HepG2 (cell line): ENCODE data around the gene ADCY9. TPM values are rescaled to one million over a fixed set of nuclear protein-coding genes. Genes with fewer than 3 reads are reported as not detected.

ENCODE experiments used
- ATAC-seq: fragments of 200-7000 bp; cut with Tn5 transposase; 3 replicates; pipeline ENCODE4 v1.9.1; 2020; ENCODE audit warnings: mild to moderate bottlenecking, moderate library complexity
- BruUV-seq: library from RNA; stranded (reverse); fragments of 400-500 nt; replicated peaks from 2 replicates; lab custom pipeline; 2021; lab: Mats Ljungman, UMichigan
- CTCF ChIA-PET: fragments of 300-600 bp; formaldehyde crosslinking; extraction: SDS; loops from one replicate; lab custom pipeline; 2021; ENCODE audit warnings: low total read pairs, inconsistent platforms, low intra/inter-chr PET ratio; lab: Yijun Ruan, JAX
- POLR2A ChIA-PET: fragments of 350-600 bp; sonication (Branson Sonifier 250); formaldehyde crosslinking; loops from one replicate; lab custom pipeline; 2020; ENCODE audit warnings: antibody characterized with exemption, inconsistent platforms; lab: Yijun Ruan, JAX
- DNase-seq: peaks from one replicate; pipeline ENCODE4 v3.0.0-alpha.2; 2015; ENCODE audit warnings: low spot score
- FAIRE-seq: peaks from 3 replicates; lab custom pipeline; 2011; peaks lifted over from hg19 to GRCh38; lab: Jason Lieb, UNC
- H2AFZ ChIP-seq: one replicate; pipeline ENCODE4 v1.6.1; 2011; ENCODE audit warnings: low read length, inconsistent platforms
- H3K27ac ChIP-seq: fragments of 300-600 bp; 3 replicates; pipeline ENCODE4 v1.8.0; 2011; ENCODE audit warnings: mixed run types, mild to moderate bottlenecking, mixed read lengths, low read length, inconsistent platforms; ENCODE audit not compliant: insufficient read depth; ENCODE audit errors: extremely low read length
- H3K27me3 ChIP-seq, 2 experiments: fragments of 200-600 bp in 1 of 2; 2 replicates in 1 of 2; 3 replicates in 1 of 2; pipeline versions ENCODE4 v1.6.0 to v1.8.0; 2011; ENCODE audit warnings: low read length in 2 of 2, mild to moderate bottlenecking in 2 of 2, moderate library complexity in 2 of 2, inconsistent platforms in 1 of 2; ENCODE audit not compliant: insufficient read depth in 2 of 2, control insufficient read depth in 1 of 2
- H3K36me3 ChIP-seq, 2 experiments: fragments of 200-600 bp in 1 of 2; replicated peaks in 1 of 2; 2 replicates in 1 of 2; 3 replicates in 1 of 2; pipeline versions ENCODE4 v1.5.1 to v1.8.0; 2011; ENCODE audit warnings: low read length in 2 of 2, inconsistent platforms in 1 of 2; ENCODE audit not compliant: insufficient read depth in 2 of 2, control insufficient read depth in 1 of 2
- H3K4me1 ChIP-seq: 2 replicates; pipeline ENCODE4 v1.5.1; 2012; ENCODE audit warnings: low read length, inconsistent platforms; ENCODE audit not compliant: insufficient read depth
- H3K4me2 ChIP-seq: 2 replicates; pipeline ENCODE4 v1.6.0; 2011; ENCODE audit warnings: low read depth, low read length, inconsistent platforms
- H3K4me3 ChIP-seq, 3 experiments: fragments of 200-600 bp in 1 of 3; sonication (generic), shearing (Covaris generic) in 1 of 3; replicated peaks in 1 of 3; 2 replicates each; pipeline ENCODE4 v1.5.1; 2011 to 2016; ENCODE audit warnings: low read length in 3 of 3, inconsistent platforms in 2 of 3, low read depth in 2 of 3, mild to moderate bottlenecking in 2 of 3, control low read depth in 1 of 3, mixed read lengths in 1 of 3; ENCODE audit not compliant: insufficient read depth in 1 of 3
- H3K79me2 ChIP-seq: one replicate; pipeline ENCODE4 v1.6.1; 2011; ENCODE audit warnings: low read length, inconsistent platforms; ENCODE audit not compliant: insufficient read depth
- H3K9ac ChIP-seq: 2 replicates; pipeline ENCODE4 v1.6.0; 2011; ENCODE audit warnings: mild to moderate bottlenecking, low read depth, low read length, inconsistent platforms; ENCODE audit not compliant: insufficient read depth
- H3K9me3 ChIP-seq: 2 replicates; pipeline ENCODE4 v1.5.1; 2012; ENCODE audit warnings: mild to moderate bottlenecking, low read length
- H4K20me1 ChIP-seq: 2 replicates; pipeline ENCODE4 v1.6.0; 2011; ENCODE audit warnings: inconsistent platforms, mild to moderate bottlenecking, low read length, moderate library complexity; ENCODE audit not compliant: insufficient read depth
- ATF7 ChIP-seq, 2 experiments: fragments of 450-650 bp in 1 of 2; sonication (generic) in 1 of 2; formaldehyde crosslinking in 1 of 2; IDR thresholded peaks; 2 replicates each; pipeline versions ENCODE4 v1.4.0 to v1.6.1; 2016 to 2020; ENCODE audit warnings: antibody characterized with exemption in 1 of 2, mild to moderate bottlenecking in 1 of 2, missing genetic modification reagents in 1 of 2
- DMTF1 ChIP-seq: sonication (generic); formaldehyde crosslinking; IDR thresholded peaks from 2 replicates; pipeline ENCODE4 v1.4.0; 2020; ENCODE audit warnings: mild to moderate bottlenecking, missing genetic modification reagents
- EP300 ChIP-seq, 3 experiments: sonication (generic) in 1 of 3; formaldehyde crosslinking in 1 of 3; IDR thresholded peaks; 2 replicates each; pipeline versions ENCODE4 v1.5.1 to v1.6.1; 2011 to 2020; ENCODE audit warnings: low read depth in 2 of 3, low read length in 2 of 3, borderline replicate concordance in 1 of 3, improper control_type of control experiment in 1 of 3, mild to moderate bottlenecking in 1 of 3, missing genetic modification reagents in 1 of 3, moderate library complexity in 1 of 3
- IKZF1 ChIP-seq: fragments of 450-650 bp; IDR thresholded peaks from 2 replicates; pipeline ENCODE4 v1.7.1; 2016
- IKZF4 ChIP-seq: sonication (generic); formaldehyde crosslinking; IDR thresholded peaks from 2 replicates; pipeline ENCODE4 v1.5.1; 2020; ENCODE audit warnings: borderline replicate concordance, mild to moderate bottlenecking, low read depth, missing genetic modification reagents; ENCODE audit errors: not compliant biosample characterization
- PAWR ChIP-seq: sonication (generic); formaldehyde crosslinking; IDR thresholded peaks from 2 replicates; pipeline ENCODE4 v1.4.0; 2020; ENCODE audit warnings: missing genetic modification reagents, mild to moderate bottlenecking, borderline replicate concordance
- SMYD3 ChIP-seq: sonication (generic); formaldehyde crosslinking; IDR thresholded peaks from 2 replicates; pipeline ENCODE4 v1.8.1; 2023; ENCODE audit warnings: mild to moderate bottlenecking, missing genetic modification reagents
- U2AF1 ChIP-seq: fragments of 200-400 bp; formaldehyde crosslinking; optimal IDR thresholded peaks from 2 replicates; pipeline ENCODE3; 2017; ENCODE audit warnings: mild to moderate bottlenecking, low read depth, low read length
- ZBTB7B ChIP-seq: sonication (generic); formaldehyde crosslinking; IDR thresholded peaks from 2 replicates; pipeline ENCODE4 v1.4.0; 2020; ENCODE audit warnings: missing genetic modification reagents
- ZKSCAN8 ChIP-seq: IDR thresholded peaks from 2 replicates; pipeline ENCODE4 v1.6.1; 2016; ENCODE audit warnings: borderline replicate concordance, missing genetic modification reagents, missing compliant biosample characterization
- ZNF577 ChIP-seq: sonication (generic); formaldehyde crosslinking; IDR thresholded peaks from 2 replicates; pipeline ENCODE4 v1.4.0; 2020; ENCODE audit warnings: mild to moderate bottlenecking, low read depth, missing genetic modification reagents, borderline replicate concordance
- ZNF746 ChIP-seq: sonication (generic); formaldehyde crosslinking; IDR thresholded peaks from 2 replicates; pipeline ENCODE4 v1.8.0; 2022; ENCODE audit warnings: mild to moderate bottlenecking, missing genetic modification reagents
- ZNF777 ChIP-seq: sonication (generic); formaldehyde crosslinking; IDR thresholded peaks from 2 replicates; pipeline ENCODE4 v1.4.0; 2020; ENCODE audit warnings: missing genetic modification reagents
- WGBS: methylation state at CpG from one replicate; pipeline ENCODE4 v1.1.6; 2017; ENCODE audit warnings: low lambda C conversion rate; 5-methylcytosine and 5-hydroxymethylcytosine counted together
- in situ Hi-C: cut with HindIII; loops from 2 replicates; pipeline ENCODE4 v1.10.0; 2017; ENCODE audit warnings: low pct_unique_long_range_greater_than_20kb; ENCODE audit not compliant: extremely low pct_ligation_motif_present
- intact Hi-C: fragments of 100-400 bp; cut with micrococcal nuclease; formaldehyde crosslinking; loops from one replicate; pipeline ENCODE4 v1.10.0; 2022; ENCODE audit not compliant: unreplicated experiment
- polyA plus RNA-seq, 8 experiments: library from polyadenylated mRNA; depleted of rRNA in 3 of 8; stranded (reverse) in 7 of 8; unstranded in 1 of 8; fragments of >200 nt; fragmentation: Illumina TruSeq in 4 of 8; extraction: Trizol in 4 of 8; gene quantifications; 2 replicates each; pipeline versions ENCODE4 v1.2.1 to v1.2.3, GENCODE V29; 2011 to 2016; ENCODE audit warnings: low read depth in 4 of 8, missing spikeins in 1 of 8, mixed read lengths in 1 of 8; ENCODE audit not compliant: insufficient read depth in 1 of 8
- total RNA-seq, 5 experiments: library from RNA; depleted of rRNA; stranded (reverse); fragments of >200 nt; fragmentation: Illumina TruSeq; extraction: Trizol; gene quantifications; 2 replicates each; pipeline ENCODE4 v1.2.3, GENCODE V29; 2016; ENCODE audit warnings: low read depth in 1 of 5
- TF ChIP-seq, protein P1 (sequence below): sonication (generic); formaldehyde crosslinking; conservative IDR thresholded peaks from 2 replicates; pipeline ENCODE4 v1.4.0; 2020; ENCODE audit warnings: missing genetic modification reagents
- TF ChIP-seq, protein P2 (sequence below): sonication (generic); formaldehyde crosslinking; IDR thresholded peaks from 2 replicates; pipeline ENCODE4 v1.8.0; 2022; ENCODE audit warnings: mild to moderate bottlenecking, missing genetic modification reagents, moderate library complexity
- TF ChIP-seq, protein P3 (sequence below): sonication (generic); formaldehyde crosslinking; IDR thresholded peaks from 2 replicates; pipeline ENCODE4 v1.5.0; 2020; ENCODE audit warnings: missing genetic modification reagents, mild to moderate bottlenecking, borderline replicate concordance

ADCY9 gene
- total and polyA plus RNA-seq, 2 of the 13 experiments (the other 11 are each of a cell fraction or from before 2014, with no cell fraction given), result 11.2 to 13.9 TPM

DNA sequence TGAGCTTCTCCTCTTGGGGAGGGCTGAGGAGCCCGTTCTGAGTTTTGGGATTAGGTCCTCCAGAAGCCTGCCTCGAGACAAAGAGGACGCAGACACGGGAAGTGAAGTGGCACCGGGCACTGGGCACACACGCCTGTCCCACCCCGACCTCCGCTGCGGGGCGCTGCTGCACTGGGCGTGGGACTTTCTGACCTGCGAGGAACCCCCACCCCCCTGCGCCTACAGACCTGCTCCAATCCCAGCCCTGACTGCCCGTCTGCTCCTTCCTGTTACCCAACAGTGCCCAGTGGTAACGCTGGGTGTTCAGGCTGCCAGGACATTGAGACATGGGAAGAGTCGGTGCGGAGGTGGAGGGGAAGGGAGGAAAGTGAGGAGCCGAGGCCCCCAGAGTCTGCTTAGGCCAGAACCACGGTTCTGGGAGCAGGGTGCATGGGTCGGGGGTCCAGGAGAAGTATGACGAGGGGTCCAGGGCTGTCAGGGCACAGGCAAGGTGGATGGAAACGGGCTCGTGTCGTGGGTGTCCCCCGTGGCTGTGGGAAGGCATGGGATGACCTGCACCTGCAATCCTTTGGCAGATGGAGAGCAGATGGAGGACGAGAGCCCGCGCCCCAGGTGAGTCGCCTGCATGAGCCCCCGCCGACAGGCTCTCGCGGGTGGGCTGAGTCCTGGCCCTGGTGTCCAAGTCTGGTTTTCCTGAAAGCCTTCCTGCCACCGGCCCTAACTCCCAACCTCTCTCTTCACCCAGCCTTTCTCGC is 123.8 kb downstream of the ADCY9 start:
- no TSS peak for BruUV-seq
- no peak; the same call in 2 of the 3 replicates for ATAC-seq
- 93% methylated on average over 19 of the region's 35 CpGs for WGBS
- TF ChIP-seq ATF7 (IDR thresholded peaks at IDR 0.05) (no peak), ATF7 (CRISPR knock-in tag; IDR thresholded peaks at IDR 0.05) (no peak), IKZF4 (CRISPR knock-in tag) (no peak), U2AF1 (no peak), IKZF1 (no peak), EP300 (IDR thresholded peaks at IDR 0.05; ENCODE audit: low read depth in 2 of 2, low read length in 2 of 2) (no peak), EP300 (CRISPR knock-in tag; IDR thresholded peaks at IDR 0.05; ENCODE audit: borderline replicate concordance) (no peak), ZKSCAN8 (CRISPR knock-in tag) (no peak), ZBTB7B (CRISPR knock-in tag) (no peak), SMYD3 (no peak), ZNF577 (no peak), DMTF1 (CRISPR knock-in tag) (no peak), ZNF777 (CRISPR knock-in tag) (no peak), ZNF746 (CRISPR knock-in tag) (no peak), PAWR (CRISPR knock-in tag) (no peak)
- TF ChIP-seq, protein P1, sequence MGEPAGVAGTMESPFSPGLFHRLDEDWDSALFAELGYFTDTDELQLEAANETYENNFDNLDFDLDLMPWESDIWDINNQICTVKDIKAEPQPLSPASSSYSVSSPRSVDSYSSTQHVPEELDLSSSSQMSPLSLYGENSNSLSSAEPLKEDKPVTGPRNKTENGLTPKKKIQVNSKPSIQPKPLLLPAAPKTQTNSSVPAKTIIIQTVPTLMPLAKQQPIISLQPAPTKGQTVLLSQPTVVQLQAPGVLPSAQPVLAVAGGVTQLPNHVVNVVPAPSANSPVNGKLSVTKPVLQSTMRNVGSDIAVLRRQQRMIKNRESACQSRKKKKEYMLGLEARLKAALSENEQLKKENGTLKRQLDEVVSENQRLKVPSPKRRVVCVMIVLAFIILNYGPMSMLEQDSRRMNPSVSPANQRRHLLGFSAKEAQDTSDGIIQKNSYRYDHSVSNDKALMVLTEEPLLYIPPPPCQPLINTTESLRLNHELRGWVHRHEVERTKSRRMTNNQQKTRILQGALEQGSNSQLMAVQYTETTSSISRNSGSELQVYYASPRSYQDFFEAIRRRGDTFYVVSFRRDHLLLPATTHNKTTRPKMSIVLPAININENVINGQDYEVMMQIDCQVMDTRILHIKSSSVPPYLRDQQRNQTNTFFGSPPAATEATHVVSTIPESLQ, result no peak
- TF ChIP-seq, protein P2, sequence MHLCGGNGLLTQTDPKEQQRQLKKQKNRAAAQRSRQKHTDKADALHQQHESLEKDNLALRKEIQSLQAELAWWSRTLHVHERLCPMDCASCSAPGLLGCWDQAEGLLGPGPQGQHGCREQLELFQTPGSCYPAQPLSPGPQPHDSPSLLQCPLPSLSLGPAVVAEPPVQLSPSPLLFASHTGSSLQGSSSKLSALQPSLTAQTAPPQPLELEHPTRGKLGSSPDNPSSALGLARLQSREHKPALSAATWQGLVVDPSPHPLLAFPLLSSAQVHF (CRISPR knock-in tag), result no peak
- TF ChIP-seq, protein P3, sequence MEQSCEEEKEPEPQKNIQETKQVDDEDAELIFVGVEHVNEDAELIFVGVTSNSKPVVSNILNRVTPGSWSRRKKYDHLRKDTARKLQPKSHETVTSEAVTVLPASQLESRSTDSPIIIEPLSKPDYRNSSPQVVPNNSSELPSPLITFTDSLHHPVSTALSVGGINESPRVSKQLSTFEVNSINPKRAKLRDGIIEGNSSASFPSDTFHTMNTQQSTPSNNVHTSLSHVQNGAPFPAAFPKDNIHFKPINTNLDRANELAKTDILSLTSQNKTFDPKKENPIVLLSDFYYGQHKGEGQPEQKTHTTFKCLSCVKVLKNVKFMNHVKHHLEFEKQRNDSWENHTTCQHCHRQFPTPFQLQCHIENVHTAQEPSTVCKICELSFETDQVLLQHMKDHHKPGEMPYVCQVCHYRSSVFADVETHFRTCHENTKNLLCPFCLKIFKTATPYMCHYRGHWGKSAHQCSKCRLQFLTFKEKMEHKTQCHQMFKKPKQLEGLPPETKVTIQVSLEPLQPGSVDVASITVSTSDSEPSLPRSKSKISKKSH, result no peak

More for the DNA sequence above, 123.8 kb downstream of the ADCY9 start:
- H3K9me3 ChIP-seq, result no peaks in the 10 kb centered on the region
- H3K9ac ChIP-seq, result no peak overlapping the region
- H3K4me3 ChIP-seq, result no peak overlapping the region
- no peak overlapping the region for H3K27ac ChIP-seq
- DNase-seq (no peak), FAIRE-seq (no peak)
- no peak overlapping the region for H3K4me2 ChIP-seq
- intact Hi-C loops, result no loop called here
- H2AFZ ChIP-seq, result no peak overlapping the region
- in situ Hi-C loops, result no loop called here
- no peaks in the 10 kb centered on the region; the same call in 1 of the 2 replicates for H3K4me1 ChIP-seq
- no peaks in the 10 kb centered on the region for H3K27me3 ChIP-seq
- H4K20me1 ChIP-seq, result 0 out of 2 replicates have a peak, but pooled peaks cover 3% of the 10 kb centered on the region
- H3K36me3 ChIP-seq, result peaks cover 9 to 43% of the 10 kb centered on the region in 2 experiments; a peak in 3 of 5 replicates
- no peaks in the 10 kb centered on the region for H3K79me2 ChIP-seq
- ChIA-PET POLR2A (no interaction called here), CTCF (no interaction called here)
